Measurements from ENCODE around the gene C1orf52. TPM values are rescaled to one million over a fixed set of nuclear protein-coding genes. Genes with fewer than 3 reads are reported as not detected.

Gene C1orf52
- polyA plus RNA-seq (2013): 34.4 TPM in 2 replicates

DNA sequence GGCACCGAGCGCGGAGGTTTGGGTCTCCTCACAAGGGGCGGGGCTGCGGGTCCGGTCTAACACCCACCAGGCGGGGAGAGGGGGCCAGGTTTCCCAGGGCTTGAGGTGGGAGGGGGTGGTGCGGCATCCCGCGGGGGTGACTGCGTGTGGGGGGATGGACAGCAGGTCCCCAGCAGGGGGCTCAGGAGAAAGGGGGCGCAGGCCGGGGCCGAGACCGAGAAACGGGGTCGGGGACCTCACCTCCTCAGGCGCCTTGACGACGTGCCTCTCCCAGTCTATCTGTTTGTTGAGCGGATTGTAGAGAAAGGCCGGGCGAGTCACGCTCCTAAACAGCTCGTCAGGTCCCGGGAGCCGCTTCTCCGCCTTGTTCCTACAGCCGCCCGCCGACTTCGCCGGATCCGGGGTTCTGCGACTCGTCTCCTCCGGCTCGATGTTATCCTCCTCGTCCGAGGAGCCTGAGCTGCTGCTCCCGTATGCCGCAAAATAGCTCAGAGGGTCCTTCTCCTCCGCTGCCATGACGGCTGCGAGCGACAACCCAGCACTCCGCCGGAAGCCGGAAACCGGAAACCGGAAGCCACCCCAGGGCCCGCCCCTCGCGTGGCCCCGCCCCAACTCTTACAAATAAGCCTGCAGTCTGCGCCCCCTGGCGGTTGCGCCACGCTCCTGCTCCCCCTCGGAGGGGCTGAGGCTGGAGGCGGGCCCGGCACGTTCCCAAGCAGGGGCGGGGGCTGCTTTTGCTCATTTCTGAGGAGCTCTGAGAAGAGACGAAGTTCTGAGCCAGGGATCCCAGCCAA lies at the start of gene C1orf52:
Gene C1orf52 (minus strand): TSS at position 545 of the 794 bp plus-strand sequence. CDS start 29 bp downstream, at position 516.
- H3K18ac ChIP-seq (ENCODE audit: low read length): peak within 1 kb of the TSS; percentile 82
- peaks cover 0 to 3% of the 10 kb centered on the region in 2 experiments for H3K4me1 ChIP-seq (ENCODE audit: control insufficient read depth in 1 of 2, insufficient read depth in 2 of 2, low read length in 2 of 2)
- peaks cover 8% of the 10 kb centered on the region for H3K79me2 ChIP-seq (ENCODE audit: control insufficient read depth, insufficient read depth, low read length, poor library complexity)
- H3K79me1 ChIP-seq (ENCODE audit: low read length): peaks cover 3% of the 10 kb centered on the region
- WGBS (ENCODE audit: extremely low coverage, insufficient coverage, insufficient read length): no CpG with 5 or more reads among the region's 65 CpGs
- H3K27me3 ChIP-seq (ENCODE audit: insufficient read depth, low read length): no peaks in the 10 kb centered on the region
- H3K23ac ChIP-seq (ENCODE audit: low read length): no peak within 1 kb of the TSS
- peak within 1 kb of the TSS; percentile 80 for H2AFZ ChIP-seq (ENCODE audit: insufficient read depth, low read length, poor library complexity)
- peak within 1 kb of the TSS; percentile 22 for H2BK5ac ChIP-seq (ENCODE audit: low read depth, low read length, poor library complexity)
- peak within 1 kb of the TSS; percentile 85 for H3K4me2 ChIP-seq (ENCODE audit: low read length)
- H2BK12ac ChIP-seq (ENCODE audit: low read length): no peak within 1 kb of the TSS
- H4K12ac ChIP-seq (ENCODE audit: low read depth, low read length): peak within 1 kb of the TSS; percentile 57
- peak within 1 kb of the TSS; percentile 84 for H2AK5ac ChIP-seq (ENCODE audit: low read length)
- H3K27ac ChIP-seq (ENCODE audit: low read depth, low read length): no peak within 1 kb of the TSS
- peak within 1 kb of the TSS; percentile 62 for H3K14ac ChIP-seq (ENCODE audit: low read length)
- H3K4ac ChIP-seq (ENCODE audit: low read depth, low read length): peak within 1 kb of the TSS; percentile 98
- peak within 1 kb of the TSS; percentile 87 for H4K8ac ChIP-seq (ENCODE audit: low read depth, low read length)
- peak within 1 kb of the TSS; percentile 81 for H4K91ac ChIP-seq (ENCODE audit: low read depth, low read length)
- peaks cover 0 to 9% of the 10 kb centered on the region in 2 experiments for H3K36me3 ChIP-seq (ENCODE audit: control insufficient read depth in 1 of 2, insufficient read depth in 2 of 2, low read length in 2 of 2)
- peak within 1 kb of the TSS; percentile 84 for H3K9ac ChIP-seq (ENCODE audit: low read length)
- peak within 1 kb of the TSS; percentile 89 for H3K4me3 ChIP-seq (ENCODE audit: low read depth, low read length)
- peak within 1 kb of the TSS; percentile 10 for H2BK120ac ChIP-seq (ENCODE audit: insufficient read depth, low read length, poor library complexity)
- H3K9me3 ChIP-seq (ENCODE audit: insufficient read depth, low read depth, low read length): no peaks in the 10 kb centered on the region
- DNase-seq: peak; percentile 91 to 98

GRCh38 chr1:85308833-85309350 lies 49.4 kb upstream of the C1orf52 start:
- no peak overlapping the region for H4K8ac ChIP-seq (ENCODE audit: low read depth, low read length)
- H4K12ac ChIP-seq (ENCODE audit: low read depth, low read length): no peak overlapping the region
- no peak overlapping the region for H4K91ac ChIP-seq (ENCODE audit: low read depth, low read length)
- no peaks in the 10 kb centered on the region for H3K36me3 ChIP-seq (ENCODE audit: control insufficient read depth in 1 of 2, insufficient read depth in 2 of 2, low read length in 2 of 2)
- H2BK12ac ChIP-seq (ENCODE audit: low read length): no peak overlapping the region
- no peak overlapping the region for H3K4me3 ChIP-seq (ENCODE audit: low read depth, low read length)
- no peak for DNase-seq
- H3K18ac ChIP-seq (ENCODE audit: low read length): no peak overlapping the region
- peaks cover 0 to 2% of the 10 kb centered on the region in 2 experiments for H3K4me1 ChIP-seq (ENCODE audit: control insufficient read depth in 1 of 2, insufficient read depth in 2 of 2, low read length in 2 of 2)
- WGBS (ENCODE audit: extremely low coverage, insufficient coverage, insufficient read length): no CpG with 5 or more reads among the region's 4 CpGs
- H3K27me3 ChIP-seq (ENCODE audit: insufficient read depth, low read length): no peaks in the 10 kb centered on the region
- no peak overlapping the region for H3K27ac ChIP-seq (ENCODE audit: low read depth, low read length)
- H3K9ac ChIP-seq (ENCODE audit: low read length): no peak overlapping the region
- H3K4ac ChIP-seq (ENCODE audit: low read depth, low read length): no peak overlapping the region
- no peaks in the 10 kb centered on the region for H3K9me3 ChIP-seq (ENCODE audit: insufficient read depth, low read depth, low read length)
- no peak overlapping the region for H3K23ac ChIP-seq (ENCODE audit: low read length)
- H3K79me2 ChIP-seq (ENCODE audit: control insufficient read depth, insufficient read depth, low read length, poor library complexity): no peaks in the 10 kb centered on the region
- no peaks in the 10 kb centered on the region for H3K79me1 ChIP-seq (ENCODE audit: low read length)
- no peak overlapping the region for H2BK120ac ChIP-seq (ENCODE audit: insufficient read depth, low read length, poor library complexity)
- H3K4me2 ChIP-seq (ENCODE audit: low read length): no peak overlapping the region
- no peak overlapping the region for H3K14ac ChIP-seq (ENCODE audit: low read length)
- no peak overlapping the region for H2AK5ac ChIP-seq (ENCODE audit: low read length)
- no peak overlapping the region for H2AFZ ChIP-seq (ENCODE audit: insufficient read depth, low read length, poor library complexity)
- H2BK5ac ChIP-seq (ENCODE audit: low read depth, low read length, poor library complexity): no peak overlapping the region

DNA sequence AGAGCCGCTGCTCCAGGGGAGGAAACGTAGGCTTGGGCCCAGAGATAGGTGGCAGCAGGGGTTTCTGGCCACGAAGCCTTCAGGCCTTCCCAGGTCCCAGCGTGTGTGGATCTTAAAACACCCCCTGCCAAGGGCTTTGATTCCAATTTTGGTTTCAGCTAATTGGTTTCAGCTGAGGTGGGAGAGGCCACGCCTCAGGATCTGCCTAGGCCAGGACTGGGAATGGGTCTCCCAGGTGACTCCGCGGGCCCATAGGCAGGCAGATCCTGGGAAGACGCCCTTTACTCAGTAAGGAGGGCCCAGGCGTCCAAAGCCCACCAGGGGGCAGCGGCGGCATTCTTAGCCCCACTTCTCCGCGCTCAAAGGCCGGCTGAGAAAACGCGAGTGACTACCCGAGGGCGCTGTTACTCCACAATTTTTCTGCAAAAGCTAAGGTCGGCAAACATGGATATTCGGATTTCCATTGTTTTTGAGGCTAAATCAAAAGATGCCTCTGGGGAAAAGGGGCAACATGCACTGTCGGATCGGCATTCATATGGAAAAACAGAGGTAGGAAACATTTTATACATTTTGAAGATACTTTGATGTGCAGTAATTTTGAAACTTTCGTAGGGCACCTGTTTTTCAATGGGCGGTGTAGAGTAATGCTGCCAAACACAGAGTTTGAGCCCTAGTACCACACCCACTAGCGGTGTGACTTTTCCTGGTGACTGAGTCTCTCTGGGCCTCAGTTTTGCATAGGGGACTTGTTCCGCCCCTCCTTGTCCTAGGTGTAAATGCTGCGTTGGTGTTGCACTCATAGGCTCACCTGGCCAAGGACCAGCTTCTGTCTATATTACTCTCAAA lies 48.7 kb upstream of the C1orf52 start:
- peak; percentile 86 to 93 for DNase-seq
- Histone ChIP-seq H4K8ac (ENCODE audit: low read depth, low read length) (no peak overlapping the region), H3K23ac (ENCODE audit: low read length) (no peak overlapping the region), H2BK120ac (ENCODE audit: insufficient read depth, low read length, poor library complexity) (no peak overlapping the region), H3K9ac (ENCODE audit: low read length) (no peak overlapping the region), H3K9me3 (ENCODE audit: insufficient read depth, low read depth, low read length) (no peaks in the 10 kb centered on the region), H3K79me1 (ENCODE audit: low read length) (no peaks in the 10 kb centered on the region), H4K91ac (ENCODE audit: low read depth, low read length) (no peak overlapping the region), H3K27me3 (ENCODE audit: insufficient read depth, low read length) (no peaks in the 10 kb centered on the region), H2BK5ac (ENCODE audit: low read depth, low read length, poor library complexity) (no peak overlapping the region), H3K79me2 (ENCODE audit: control insufficient read depth, insufficient read depth, low read length, poor library complexity) (no peaks in the 10 kb centered on the region), H2BK12ac (ENCODE audit: low read length) (no peak overlapping the region), H3K18ac (ENCODE audit: low read length) (no peak overlapping the region), H4K12ac (ENCODE audit: low read depth, low read length) (no peak overlapping the region), H3K4me3 (ENCODE audit: low read depth, low read length) (no peak overlapping the region), H2AK5ac (ENCODE audit: low read length) (no peak overlapping the region), H3K4ac (ENCODE audit: low read depth, low read length) (no peak overlapping the region), H2AFZ (ENCODE audit: insufficient read depth, low read length, poor library complexity) (no peak overlapping the region), H3K4me1 (ENCODE audit: control insufficient read depth in 1 of 2, insufficient read depth in 2 of 2, low read length in 2 of 2) (no peaks in the 10 kb centered on the region), H3K36me3 (ENCODE audit: control insufficient read depth in 1 of 2, insufficient read depth in 2 of 2, low read length in 2 of 2) (no peaks in the 10 kb centered on the region), H3K14ac (ENCODE audit: low read length) (no peak overlapping the region), H3K4me2 (ENCODE audit: low read length) (no peak overlapping the region), H3K27ac (ENCODE audit: low read depth, low read length) (no peak overlapping the region)
- WGBS (ENCODE audit: extremely low coverage, insufficient coverage, insufficient read length): no CpG with 5 or more reads among the region's 27 CpGs

- Histone ChIP-seq H4K8ac (ENCODE audit: low read depth, low read length) (no peak overlapping the region), H3K14ac (ENCODE audit: low read length) (no peak overlapping the region), H3K36me3 (ENCODE audit: control insufficient read depth in 1 of 2, insufficient read depth in 2 of 2, low read length in 2 of 2) (no peaks in the 10 kb centered on the region), H2BK12ac (ENCODE audit: low read length) (no peak overlapping the region), H3K27me3 (ENCODE audit: insufficient read depth, low read length) (no peaks in the 10 kb centered on the region), H3K4me2 (ENCODE audit: low read length) (no peak overlapping the region), H4K91ac (ENCODE audit: low read depth, low read length) (no peak overlapping the region), H3K4me3 (ENCODE audit: low read depth, low read length) (no peak overlapping the region), H3K9me3 (ENCODE audit: insufficient read depth, low read depth, low read length) (no peaks in the 10 kb centered on the region), H3K23ac (ENCODE audit: low read length) (no peak overlapping the region), H2BK5ac (ENCODE audit: low read depth, low read length, poor library complexity) (no peak overlapping the region), H2BK120ac (ENCODE audit: insufficient read depth, low read length, poor library complexity) (no peak overlapping the region), H3K4me1 (ENCODE audit: control insufficient read depth in 1 of 2, insufficient read depth in 2 of 2, low read length in 2 of 2) (no peaks in the 10 kb centered on the region), H2AK5ac (ENCODE audit: low read length) (no peak overlapping the region), H3K27ac (ENCODE audit: low read depth, low read length) (no peak overlapping the region), H3K79me2 (ENCODE audit: control insufficient read depth, insufficient read depth, low read length, poor library complexity) (no peaks in the 10 kb centered on the region), H3K4ac (ENCODE audit: low read depth, low read length) (no peak overlapping the region), H3K9ac (ENCODE audit: low read length) (no peak overlapping the region), H3K79me1 (ENCODE audit: low read length) (no peaks in the 10 kb centered on the region), H2AFZ (ENCODE audit: insufficient read depth, low read length, poor library complexity) (no peak overlapping the region), H3K18ac (ENCODE audit: low read length) (no peak overlapping the region), H4K12ac (ENCODE audit: low read depth, low read length) (no peak overlapping the region)
- DNase-seq: no peak
- WGBS (ENCODE audit: extremely low coverage, insufficient coverage, insufficient read length): no CpG with 5 or more reads among the region's 4 CpGs
Measured at GRCh38 chr1:85306236-85306635, 46.8 kb upstream of the C1orf52 start.
